ENCODE measurements around the gene TFR2. TPM values are rescaled to one million over a fixed set of nuclear protein-coding genes. Genes with fewer than 3 reads are reported as not detected.
A peak's percentile ranks its signal among the peaks of the same experiment; 100 is the strongest.

The TFR2 gene
- total and polyA plus RNA-seq, 2 donors (not counting 1 experiment from before 2014, with no cell fraction given): 5.9 to 10.0 TPM

DNA sequence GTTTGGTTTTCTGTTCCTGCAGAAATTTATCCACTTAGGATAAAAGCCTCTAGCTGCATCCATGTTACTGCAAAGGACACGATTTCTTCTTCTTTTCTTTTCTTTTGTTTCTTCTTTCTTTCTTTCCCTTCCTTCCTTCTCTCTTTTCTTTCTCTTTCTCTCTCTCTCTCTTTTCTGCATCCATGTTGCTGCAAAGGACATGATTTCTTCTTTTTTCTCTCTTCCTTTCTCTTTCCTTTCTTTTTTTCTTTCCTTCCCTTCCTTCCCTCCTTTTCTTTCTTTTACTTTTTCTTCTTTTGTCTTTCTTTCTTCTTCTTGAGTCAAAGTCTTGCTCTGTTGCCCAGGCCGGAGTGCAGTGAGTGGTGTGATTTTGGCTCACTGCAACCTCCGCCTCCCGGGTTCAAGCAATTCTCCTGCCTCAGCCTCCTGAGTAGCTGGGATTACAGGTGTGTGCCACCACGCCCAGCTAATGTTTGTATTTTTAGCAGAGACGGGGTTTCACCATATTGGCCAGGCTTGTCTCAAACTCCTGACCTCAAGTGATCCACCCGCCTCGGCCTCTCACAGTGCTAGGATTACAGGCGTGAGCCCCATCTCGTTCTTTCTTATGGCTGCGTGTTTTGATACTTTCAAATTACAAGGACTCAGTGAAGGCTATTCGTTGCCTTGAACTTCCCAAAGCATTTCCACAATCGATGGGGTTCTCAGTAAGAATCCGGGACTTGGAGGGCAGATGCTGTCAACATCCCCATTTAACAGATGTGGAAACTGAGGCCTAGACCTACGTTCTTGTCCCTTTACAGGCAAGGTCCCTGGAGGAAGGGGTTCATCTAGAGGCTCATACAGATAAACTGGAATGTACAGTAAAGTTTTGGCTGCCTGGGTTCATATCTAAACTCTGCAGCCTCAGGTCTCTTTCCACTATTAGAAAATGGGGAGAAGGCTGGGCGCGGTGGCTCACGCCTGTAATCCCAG is 30.3 kb upstream of the TFR2 start:
- H3K4me3 ChIP-seq (ENCODE audit: control extremely low read depth in 1 of 5, extremely low read depth in 1 of 5, insufficient read depth in 1 of 5, low read depth in 2 of 5, low read length in 4 of 5): no peak overlapping the region
- H3K9me3 ChIP-seq (ENCODE audit: control extremely low read depth in 1 of 3, control insufficient read depth in 2 of 3, insufficient read depth in 1 of 3, low read length in 2 of 3): no peaks in the 10 kb centered on the region
- POLR2A ChIA-PET: interaction anchor here (0.7 to 1.6 kb wide), 2 partner anchors 38 to 125 kb away, joined by 3 read pairs; no protein-coding TSS in a partner anchor
- H3K4me2 ChIP-seq (replicated peaks; ENCODE audit: low read depth, low read length, poor library complexity, severe bottlenecking): no peak overlapping the region
- peaks cover 0 to 6% of the 10 kb centered on the region in 2 donors for H3K4me1 ChIP-seq (ENCODE audit: control insufficient read depth in 2 of 2, insufficient read depth in 2 of 2, low read length in 2 of 2)
- WGBS (ENCODE audit: insufficient coverage): 95% methylated on average over 13 of the region's 18 CpGs
- H4K20me1 ChIP-seq (ENCODE audit: control insufficient read depth, insufficient read depth, low read length, poor library complexity, severe bottlenecking): peaks cover 13% of the 10 kb centered on the region
- no peak overlapping the region for H2AFZ ChIP-seq (ENCODE audit: insufficient read depth, low read depth, low read length, poor library complexity, severe bottlenecking)
- no peaks in the 10 kb centered on the region for H3K9me3 Mint-ChIP-seq (ENCODE audit: insufficient read depth)
- H3K27ac ChIP-seq (ENCODE audit: low read length in 2 of 2): no peak overlapping the region
- intact Hi-C loops (cut with micrococcal nuclease): loop anchor here (2.0 to 10.0 kb wide), 2 partner anchors 133 to 587 kb away; partner anchors contain the start of genes AGFG2, COPS6 and ZNF3
- H3K27ac Mint-ChIP-seq: peak overlapping the region; percentile 26
- no peak for DNase-seq
- ATAC-seq (ENCODE audit: low read depth): no peak
- H3K27me3 Mint-ChIP-seq: no peaks in the 10 kb centered on the region
- CTCF ChIA-PET: interaction anchor here (1.3 to 1.7 kb wide), 2 partner anchors 21 to 34 kb away, joined by 3 to 6 read pairs; partner anchors contain the start of gene POP7
- TF ChIP-seq CTCF (IDR thresholded peaks at IDR 0.05) (no peak), EZH2 (IDR thresholded peaks at IDR 0.05; ENCODE audit: borderline replicate concordance, insufficient read depth, low read depth, low read length, poor library complexity, severe bottlenecking) (no peak)
- no peaks in the 10 kb centered on the region for H3K27me3 ChIP-seq (replicated peaks in 1 of 4; ENCODE audit: control extremely low read depth in 1 of 4, control insufficient read depth in 3 of 4, insufficient read depth in 4 of 4, low read length in 3 of 4)
- peaks cover 6% of the 10 kb centered on the region for H3K4me1 Mint-ChIP-seq
- H3K9ac ChIP-seq (ENCODE audit: low read length): no peak overlapping the region
- H3K4me3 Mint-ChIP-seq: no peak overlapping the region
- H3K79me2 ChIP-seq (ENCODE audit: control insufficient read depth, insufficient read depth, low read length): peaks cover 12% of the 10 kb centered on the region
- peaks cover 0 to 4% of the 10 kb centered on the region in 2 experiments for H3K36me3 ChIP-seq (replicated peaks in 1 of 2; ENCODE audit: control extremely low read depth in 1 of 2, control insufficient read depth in 1 of 2, extremely low read depth in 1 of 2, insufficient read depth in 2 of 2, low read length in 1 of 2)

Measured in B cell (primary cell).